Cardiac fibroblast (primary cell): Measurements from ENCODE around the gene WNT7B.

Experiments
- DNase-seq, 2 donors: peaks; one replicate each; pipeline versions ENCODE4 v3.0.0 to v3.0.0-alpha.2; 2010; ENCODE audit warnings: low read depth in 2 of 2
- H3K4me3 ChIP-seq, 2 donors: replicated peaks in 1 of 2; 1 replicate in 1 of 2; 2 replicates in 1 of 2; pipeline ENCODE4 v1.5.1; 2011; ENCODE audit warnings: low read depth in 2 of 2, low read length in 2 of 2, mild to moderate bottlenecking in 2 of 2, moderate library complexity in 1 of 2
- TF ChIP-seq, protein P1 (sequence below): IDR thresholded peaks from one replicate; pipeline ENCODE4 v1.5.1; 2011; ENCODE audit warnings: low read depth, mild to moderate bottlenecking, low read length, inconsistent platforms

Gene WNT7B

DNA sequence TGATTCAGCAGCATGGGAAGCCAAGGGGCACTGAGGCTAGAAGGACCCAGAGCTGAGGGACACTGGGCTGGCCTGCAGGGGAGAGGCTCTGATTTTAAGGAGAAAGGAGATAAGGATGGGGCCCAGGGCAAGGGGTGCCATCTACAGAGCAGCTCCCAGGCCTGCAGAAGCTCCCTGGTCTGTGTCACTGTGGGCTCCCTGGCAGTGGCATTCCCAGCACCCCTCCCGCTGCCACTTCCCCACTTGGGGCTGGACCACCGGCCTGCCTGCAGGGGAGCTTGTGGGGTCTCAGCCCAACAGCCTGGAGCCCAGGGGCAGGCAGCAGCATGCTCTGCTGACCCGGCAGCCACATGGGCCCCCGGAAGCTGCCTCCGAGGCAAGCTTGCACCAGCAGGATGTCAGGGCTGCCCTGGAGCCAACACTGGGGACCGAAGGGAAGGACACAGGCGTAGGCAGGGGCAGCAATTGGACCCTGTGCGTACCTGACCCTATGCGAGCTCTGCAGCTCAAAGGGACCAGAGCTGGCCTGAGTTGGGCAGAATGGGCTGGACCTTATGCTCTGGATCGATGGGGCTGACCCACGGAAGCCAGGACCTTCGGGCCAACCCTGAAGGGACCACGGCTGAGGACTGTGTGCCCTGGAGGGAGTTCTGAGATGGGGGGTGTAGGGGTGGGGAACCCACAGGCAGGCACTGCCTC is 35.4 kb upstream of the WNT7B start:
- DNase-seq, result no peak
- no peak overlapping the region for H3K4me3 ChIP-seq
- TF ChIP-seq, protein P1, sequence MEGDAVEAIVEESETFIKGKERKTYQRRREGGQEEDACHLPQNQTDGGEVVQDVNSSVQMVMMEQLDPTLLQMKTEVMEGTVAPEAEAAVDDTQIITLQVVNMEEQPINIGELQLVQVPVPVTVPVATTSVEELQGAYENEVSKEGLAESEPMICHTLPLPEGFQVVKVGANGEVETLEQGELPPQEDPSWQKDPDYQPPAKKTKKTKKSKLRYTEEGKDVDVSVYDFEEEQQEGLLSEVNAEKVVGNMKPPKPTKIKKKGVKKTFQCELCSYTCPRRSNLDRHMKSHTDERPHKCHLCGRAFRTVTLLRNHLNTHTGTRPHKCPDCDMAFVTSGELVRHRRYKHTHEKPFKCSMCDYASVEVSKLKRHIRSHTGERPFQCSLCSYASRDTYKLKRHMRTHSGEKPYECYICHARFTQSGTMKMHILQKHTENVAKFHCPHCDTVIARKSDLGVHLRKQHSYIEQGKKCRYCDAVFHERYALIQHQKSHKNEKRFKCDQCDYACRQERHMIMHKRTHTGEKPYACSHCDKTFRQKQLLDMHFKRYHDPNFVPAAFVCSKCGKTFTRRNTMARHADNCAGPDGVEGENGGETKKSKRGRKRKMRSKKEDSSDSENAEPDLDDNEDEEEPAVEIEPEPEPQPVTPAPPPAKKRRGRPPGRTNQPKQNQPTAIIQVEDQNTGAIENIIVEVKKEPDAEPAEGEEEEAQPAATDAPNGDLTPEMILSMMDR, result no peak

DNA sequence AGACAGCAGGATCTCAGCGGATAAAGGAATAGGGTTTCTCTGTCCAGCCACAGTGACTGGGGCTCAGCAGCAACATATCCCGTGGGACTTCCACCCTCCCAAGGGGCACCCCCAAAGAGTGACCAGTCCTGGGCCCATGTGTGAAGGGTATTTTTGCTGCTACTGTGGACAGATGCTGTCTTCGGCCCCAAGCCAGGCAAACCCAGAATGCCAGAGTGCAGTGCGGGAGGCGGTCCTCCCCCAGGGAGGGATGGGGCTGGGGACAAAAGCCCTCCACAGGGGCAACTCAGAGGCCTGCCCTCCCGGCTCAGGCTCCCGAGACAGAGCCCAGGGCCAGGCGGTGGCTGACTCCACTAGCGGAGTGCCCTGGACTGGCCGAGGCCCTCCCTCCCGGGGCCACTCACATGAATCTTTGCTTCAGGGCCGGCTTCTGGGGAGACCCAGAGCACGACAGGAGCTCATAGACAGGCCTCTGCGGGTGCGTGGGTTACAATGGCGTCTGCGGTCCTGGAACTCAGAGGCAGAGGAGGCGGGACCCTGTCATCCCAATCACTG is 34.7 kb upstream of the WNT7B start:
- TF ChIP-seq, protein P1, result no peak
- DNase-seq, result no peak
- no peak overlapping the region for H3K4me3 ChIP-seq

DNA sequence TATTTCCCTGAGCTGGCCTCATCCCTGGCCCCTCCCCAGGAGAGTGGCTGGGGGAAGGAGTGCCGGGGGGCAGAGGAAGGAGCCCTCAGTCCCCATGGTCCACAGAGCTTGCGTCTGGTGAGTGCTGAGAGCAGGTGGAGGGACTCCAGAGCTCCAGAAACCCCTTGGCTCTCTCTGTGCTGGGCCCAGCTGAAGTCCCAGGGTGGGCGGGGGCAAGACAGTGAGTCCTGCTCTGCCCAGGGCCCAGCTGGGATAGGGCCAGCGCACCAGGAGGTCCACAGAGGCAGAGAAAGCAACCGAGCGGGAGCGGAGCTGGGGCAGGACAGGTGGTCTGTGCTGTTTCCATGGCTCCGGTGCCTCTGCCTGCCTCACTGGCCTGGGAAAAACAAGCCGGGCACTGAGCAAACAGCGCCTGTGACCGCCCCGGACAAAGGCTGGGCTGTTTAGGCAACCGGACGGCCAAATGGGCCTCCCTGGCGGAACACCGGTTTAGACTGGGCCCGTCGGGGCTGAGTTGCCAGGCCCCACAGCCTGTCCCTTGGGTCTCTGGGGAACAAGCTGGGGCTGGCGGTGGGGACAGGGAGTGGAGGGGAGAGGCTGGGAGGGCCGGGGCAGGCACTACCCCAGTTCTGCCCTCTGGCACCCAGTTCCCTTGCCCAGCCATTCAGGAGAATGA is 34.1 kb upstream of the WNT7B start:
- no peak overlapping the region for H3K4me3 ChIP-seq
- DNase-seq, result no peak
- TF ChIP-seq, protein P1, result no peak

DNA sequence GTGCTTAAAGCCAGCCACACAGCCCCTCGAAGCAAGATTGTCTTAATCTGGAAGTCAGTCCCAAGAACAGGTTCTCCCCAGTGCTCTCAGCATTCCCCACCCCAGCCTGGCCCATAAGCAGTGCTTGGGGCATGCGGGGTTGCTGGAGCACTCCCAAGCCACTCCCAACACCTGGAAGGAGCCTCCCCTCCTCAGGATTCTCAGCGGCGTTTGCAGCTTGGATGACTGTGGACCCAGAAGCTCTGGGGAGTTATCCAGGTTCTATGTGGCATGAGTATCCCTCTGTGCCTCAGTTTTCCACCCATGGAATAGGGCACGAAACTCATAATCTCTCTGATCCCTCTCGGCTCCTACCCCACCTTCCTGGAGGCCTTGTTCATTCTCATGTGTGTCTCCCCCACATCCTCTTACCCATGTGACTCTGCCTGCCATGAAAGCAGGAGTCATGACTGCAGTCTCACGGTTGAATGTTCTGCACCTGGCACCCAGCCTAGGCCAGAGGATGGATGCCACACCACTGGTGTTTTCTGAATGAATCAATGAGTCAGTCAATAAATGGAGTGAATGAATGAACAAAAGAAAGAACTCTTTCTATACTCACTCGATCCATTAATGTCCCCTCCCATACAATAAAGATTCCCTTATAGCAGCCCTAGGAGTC is 33.4 kb upstream of the WNT7B start:
- TF ChIP-seq, protein P1, result no peak
- no peak overlapping the region for H3K4me3 ChIP-seq
- DNase-seq, result peak; percentile 53 to 78

DNA sequence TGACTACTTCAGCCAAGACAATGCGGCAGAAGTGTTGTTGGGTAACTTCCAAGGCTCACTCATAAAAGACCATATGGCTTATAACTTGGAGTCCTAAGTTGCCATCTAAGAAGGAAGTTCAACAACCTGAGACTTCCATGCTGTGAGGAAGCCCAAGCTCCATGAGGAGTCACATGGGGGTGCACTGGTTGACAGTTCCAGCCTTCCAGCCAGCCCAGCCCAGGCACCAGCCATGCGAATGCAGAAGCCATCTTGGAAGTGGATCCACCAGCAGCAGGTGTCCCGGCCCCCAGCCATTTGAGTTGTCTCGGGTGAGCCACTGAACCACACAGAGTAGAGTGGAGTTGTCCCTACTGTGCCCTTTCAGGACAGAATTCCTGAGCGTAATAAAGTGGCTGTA is 32.8 kb upstream of the WNT7B start:
- no peak overlapping the region for H3K4me3 ChIP-seq
- TF ChIP-seq, protein P1, result no peak
- DNase-seq, result no peak

DNA sequence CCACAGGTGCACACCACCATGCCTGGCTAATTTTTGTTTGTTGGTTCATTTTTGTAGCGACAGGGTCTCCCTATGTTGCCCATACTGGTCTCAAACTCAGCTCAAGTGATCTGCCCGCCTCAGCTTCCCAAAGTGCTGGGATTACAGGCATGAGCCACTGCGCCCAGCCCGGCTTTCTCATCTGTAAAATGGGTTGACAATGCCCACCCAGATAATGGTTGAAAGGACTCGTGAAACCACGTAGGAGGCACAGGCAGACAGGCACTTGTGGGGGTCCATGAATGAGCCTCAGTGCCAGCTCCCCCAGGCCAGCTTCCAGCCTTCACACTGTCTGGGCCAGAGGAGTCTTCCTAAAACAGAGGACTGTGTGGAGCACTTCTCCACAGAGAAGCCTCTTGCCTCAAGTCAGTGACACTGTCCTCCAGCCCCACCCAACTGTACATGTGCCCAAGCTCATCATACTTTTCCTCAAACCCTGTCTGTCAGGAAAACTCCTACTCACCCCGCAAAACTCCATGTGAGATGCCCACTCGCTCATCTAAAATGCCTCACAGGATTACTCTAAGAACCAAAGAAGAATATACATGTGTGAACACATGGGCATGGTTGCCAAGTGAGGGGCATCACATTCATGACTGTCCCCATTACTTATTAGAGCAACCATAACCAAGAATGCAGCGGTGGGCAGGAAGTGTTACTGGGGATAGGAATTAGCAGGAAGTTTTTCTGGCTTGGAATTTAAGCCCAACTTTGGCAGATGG is 32.1 kb upstream of the WNT7B start:
- TF ChIP-seq, protein P1, result no peak
- no peak for DNase-seq
- no peak overlapping the region for H3K4me3 ChIP-seq
